Epidermal melanocyte (primary cell): ENCODE results near the gene FGR.
A peak's percentile ranks its signal among the peaks of the same experiment; 100 is the strongest.

Source experiments
- DNase-seq: peaks from one replicate; pipeline ENCODE4 v3.0.0; 2011; ENCODE audit warnings: low spot score; ENCODE audit not compliant: insufficient read length

The FGR gene

GRCh38 chr1:27568300-27569087, 66.5 kb downstream of the FGR start:
- DNase-seq: peak; percentile 94

GRCh38 chr1:27567971-27568299, 67.0 kb downstream of the FGR start:
- DNase-seq: no peak

- DNase-seq: no peak
These were observed 67.8 kb downstream of the FGR start for GRCh38 chr1:27567146-27567526.

- no peak for DNase-seq
These were observed 68.4 kb downstream of the FGR start for GRCh38 chr1:27566462-27567145.

- no peak for DNase-seq
These were observed 70.0 kb downstream of the FGR start for GRCh38 chr1:27564710-27565649.

GRCh38 chr1:27563591-27564471, 71.2 kb downstream of the FGR start:
- DNase-seq: no peak

- DNase-seq: no peak
These were observed 71.7 kb downstream of the FGR start for GRCh38 chr1:27563341-27563590.

GRCh38 chr1:27562534-27563340, 72.2 kb downstream of the FGR start:
- no peak for DNase-seq
